Thymus (tissue), 11 donors: ENCODE results near the gene IKZF2. TPM values are rescaled to one million over a fixed set of nuclear protein-coding genes. Genes with fewer than 3 reads are reported as not detected.
"Not testable (repeated sequence)": the region's sequence is repeated elsewhere in the genome, so short reads cannot be mapped to it uniquely, and the experiment has no call there.

Experiments used
- DNase-seq, 9 donors: peaks; one replicate each; pipeline ENCODE4 v3.0.0-alpha.2; 2013; ENCODE audit warnings: low spot score in 9 of 9, low read depth in 6 of 9, missing footprints in 1 of 9
- H3K27ac ChIP-seq, 2 donors: one replicate each; pipeline ENCODE4 v1.5.1; 2013; ENCODE audit warnings: control low read depth in 1 of 2, low read depth in 1 of 2, low read length in 1 of 2, mild to moderate bottlenecking in 1 of 2, moderate library complexity in 1 of 2
- H3K27me3 ChIP-seq, 2 donors: one replicate each; pipeline ENCODE4 v1.5.1; 2013; ENCODE audit warnings: low read length in 1 of 2; ENCODE audit not compliant: control insufficient read depth in 2 of 2, insufficient read depth in 1 of 2
- H3K36me3 ChIP-seq, 2 donors: one replicate each; pipeline ENCODE4 v1.5.1; 2013; ENCODE audit warnings: low read length in 1 of 2, mild to moderate bottlenecking in 1 of 2, moderate library complexity in 1 of 2; ENCODE audit not compliant: control insufficient read depth in 2 of 2, insufficient read depth in 2 of 2
- H3K4me1 ChIP-seq, 2 donors: one replicate each; pipeline ENCODE4 v1.5.1; 2013; ENCODE audit warnings: low read length in 2 of 2; ENCODE audit not compliant: control insufficient read depth in 2 of 2, insufficient read depth in 2 of 2
- H3K4me3 ChIP-seq, 2 donors: one replicate each; pipeline ENCODE4 v1.5.1; 2013; ENCODE audit warnings: low read length in 2 of 2, control low read depth in 1 of 2, mild to moderate bottlenecking in 1 of 2
- H3K9me3 ChIP-seq, 2 donors: one replicate each; pipeline ENCODE4 v1.5.1; 2013; ENCODE audit warnings: low read length in 1 of 2, mild to moderate bottlenecking in 1 of 2; ENCODE audit not compliant: control insufficient read depth in 2 of 2, insufficient read depth in 1 of 2
- WGBS: extraction: QIAGEN DNeasy Blood & Tissue Kit; methylation state at CpG from one replicate; pipeline ENCODE4 v1.1.7; 2013; 5-methylcytosine and 5-hydroxymethylcytosine counted together
- polyA plus RNA-seq: library from polyadenylated mRNA; stranded (reverse); fragments of 200-250 nt; gene quantifications from one replicate; pipeline ENCODE4 v1.2.3, GENCODE V29; 2013
- total RNA-seq: library from RNA; stranded (reverse); fragments of 120-200 nt; gene quantifications from one replicate; pipeline ENCODE4 v1.2.4, GENCODE V29; 2013
- donor health status: healthy.

IKZF2 gene
- total and polyA plus RNA-seq, 2 donors = 19.2 to 158 TPM

- not testable (repeated sequence) for H3K4me1 ChIP-seq, H3K4me3 ChIP-seq, H3K27ac ChIP-seq, H3K9me3 ChIP-seq, DNase-seq, H3K27me3 ChIP-seq
- 98% methylated on average over 6 of the region's 6 CpGs for WGBS
- H3K36me3 ChIP-seq = peaks cover 8 to 83% of the 10 kb centered on the region in 2 donors
Observed at GRCh38 chr2:213020913-213021312, 130.5 kb downstream of the IKZF2 start.

GRCh38 chr2:213020268-213020667 lies 131.1 kb downstream of the IKZF2 start:
- no peak overlapping the region for H3K27ac ChIP-seq
- no peak overlapping the region for H3K4me3 ChIP-seq
- H3K4me1 ChIP-seq = no peaks in the 10 kb centered on the region
- H3K9me3 ChIP-seq = no peaks in the 10 kb centered on the region
- WGBS = 99% methylated on average over 3 of the region's 3 CpGs
- no peak for DNase-seq
- no peaks in the 10 kb centered on the region for H3K27me3 ChIP-seq
- H3K36me3 ChIP-seq = peaks cover 8 to 83% of the 10 kb centered on the region in 2 donors

- no peak overlapping the region for H3K27ac ChIP-seq
- no peak for DNase-seq
- H3K9me3 ChIP-seq = no peaks in the 10 kb centered on the region
- no peak overlapping the region for H3K4me3 ChIP-seq
- H3K27me3 ChIP-seq = no peaks in the 10 kb centered on the region
- H3K36me3 ChIP-seq = peaks cover 8 to 85% of the 10 kb centered on the region in 2 donors
- H3K4me1 ChIP-seq = no peaks in the 10 kb centered on the region
- WGBS = 98% methylated on average over 2 of the region's 2 CpGs
Observed at GRCh38 chr2:213019368-213019767, 132.0 kb downstream of the IKZF2 start.

- H3K27ac ChIP-seq = no peak overlapping the region
- no peaks in the 10 kb centered on the region for H3K9me3 ChIP-seq
- no peaks in the 10 kb centered on the region for H3K27me3 ChIP-seq
- no peak for DNase-seq
- H3K4me3 ChIP-seq = no peak overlapping the region
- peaks cover 8 to 82% of the 10 kb centered on the region in 2 donors for H3K36me3 ChIP-seq
- H3K4me1 ChIP-seq = no peaks in the 10 kb centered on the region
Observed at GRCh38 chr2:213018340-213018901, 133.0 kb downstream of the IKZF2 start.

- Histone ChIP-seq H3K36me3 (peaks cover 8 to 88% of the 10 kb centered on the region in 2 donors), H3K9me3 (no peaks in the 10 kb centered on the region), H3K4me3 (no peak overlapping the region), H3K4me1 (no peaks in the 10 kb centered on the region), H3K27ac (no peak overlapping the region), H3K27me3 (no peaks in the 10 kb centered on the region)
- DNase-seq = no peak
- 94% methylated on average over 1 of the region's 1 CpG for WGBS
Observed at GRCh38 chr2:213017404-213017803, 134.0 kb downstream of the IKZF2 start.

GRCh38 chr2:213016984-213017351 lies 134.4 kb downstream of the IKZF2 start:
- Histone ChIP-seq H3K4me1 (no peaks in the 10 kb centered on the region), H3K4me3 (no peak overlapping the region), H3K9me3 (no peaks in the 10 kb centered on the region), H3K27ac (no peak overlapping the region), H3K27me3 (no peaks in the 10 kb centered on the region), H3K36me3 (peaks cover 6 to 85% of the 10 kb centered on the region in 2 donors)
- DNase-seq = no peak
- WGBS = 96% methylated on average over 4 of the region's 4 CpGs

GRCh38 chr2:213016166-213016983 lies 135.0 kb downstream of the IKZF2 start:
- H3K27me3 ChIP-seq = no peaks in the 10 kb centered on the region
- H3K27ac ChIP-seq = no peak overlapping the region
- H3K4me3 ChIP-seq = no peak overlapping the region
- WGBS = 99% methylated on average over 3 of the region's 3 CpGs
- DNase-seq = no peak
- no peaks in the 10 kb centered on the region for H3K4me1 ChIP-seq
- no peaks in the 10 kb centered on the region for H3K9me3 ChIP-seq
- H3K36me3 ChIP-seq = peaks cover 8 to 86% of the 10 kb centered on the region in 2 donors

GRCh38 chr2:213015387-213016165 lies 135.8 kb downstream of the IKZF2 start:
- 95% methylated on average over 7 of the region's 7 CpGs for WGBS
- Histone ChIP-seq H3K27me3 (no peaks in the 10 kb centered on the region), H3K9me3 (no peaks in the 10 kb centered on the region), H3K4me3 (no peak overlapping the region), H3K36me3 (peaks cover 9 to 87% of the 10 kb centered on the region in 2 donors), H3K27ac (no peak overlapping the region), H3K4me1 (no peaks in the 10 kb centered on the region)
- DNase-seq = peak in 1 of 9 donors; percentile 41

GRCh38 chr2:213013979-213014378 lies 137.4 kb downstream of the IKZF2 start:
- no peak overlapping the region for H3K27ac ChIP-seq
- H3K27me3 ChIP-seq = no peaks in the 10 kb centered on the region
- 98% methylated on average over 2 of the region's 2 CpGs for WGBS
- H3K4me1 ChIP-seq = no peaks in the 10 kb centered on the region
- DNase-seq = no peak
- no peaks in the 10 kb centered on the region for H3K9me3 ChIP-seq
- H3K4me3 ChIP-seq = no peak overlapping the region
- H3K36me3 ChIP-seq = peaks cover 14 to 89% of the 10 kb centered on the region in 2 donors
